HepG2 (cell line): ENCODE measurements around the gene LPCAT4. TPM values are rescaled to one million over a fixed set of nuclear protein-coding genes. Genes with fewer than 3 reads are reported as not detected.

Experiments
- ATAC-seq: fragments of 200-7000 bp; cut with Tn5 transposase; 3 replicates; pipeline ENCODE4 v1.9.1; 2020; ENCODE audit warnings: mild to moderate bottlenecking, moderate library complexity
- BruUV-seq: library from RNA; stranded (reverse); fragments of 400-500 nt; replicated peaks from 2 replicates; lab custom pipeline; 2021; lab: Mats Ljungman, UMichigan
- CTCF ChIA-PET: fragments of 300-600 bp; formaldehyde crosslinking; extraction: SDS; loops from one replicate; lab custom pipeline; 2021; ENCODE audit warnings: low total read pairs, inconsistent platforms, low intra/inter-chr PET ratio; lab: Yijun Ruan, JAX
- POLR2A ChIA-PET: fragments of 350-600 bp; sonication (Branson Sonifier 250); formaldehyde crosslinking; loops from one replicate; lab custom pipeline; 2020; ENCODE audit warnings: antibody characterized with exemption, inconsistent platforms; lab: Yijun Ruan, JAX
- DNase-seq: peaks from one replicate; pipeline ENCODE4 v3.0.0-alpha.2; 2015; ENCODE audit warnings: low spot score
- FAIRE-seq: peaks from 3 replicates; lab custom pipeline; 2011; peaks lifted over from hg19 to GRCh38; lab: Jason Lieb, UNC
- H2AFZ ChIP-seq: one replicate; pipeline ENCODE4 v1.6.1; 2011; ENCODE audit warnings: low read length, inconsistent platforms
- H3K27ac ChIP-seq: fragments of 300-600 bp; 3 replicates; pipeline ENCODE4 v1.8.0; 2011; ENCODE audit warnings: mixed run types, mild to moderate bottlenecking, mixed read lengths, low read length, inconsistent platforms; ENCODE audit not compliant: insufficient read depth; ENCODE audit errors: extremely low read length
- H3K27me3 ChIP-seq, 2 experiments: fragments of 200-600 bp in 1 of 2; 2 replicates in 1 of 2; 3 replicates in 1 of 2; pipeline versions ENCODE4 v1.6.0 to v1.8.0; 2011; ENCODE audit warnings: low read length in 2 of 2, mild to moderate bottlenecking in 2 of 2, moderate library complexity in 2 of 2, inconsistent platforms in 1 of 2; ENCODE audit not compliant: insufficient read depth in 2 of 2, control insufficient read depth in 1 of 2
- H3K36me3 ChIP-seq, 2 experiments: fragments of 200-600 bp in 1 of 2; replicated peaks in 1 of 2; 2 replicates in 1 of 2; 3 replicates in 1 of 2; pipeline versions ENCODE4 v1.5.1 to v1.8.0; 2011; ENCODE audit warnings: low read length in 2 of 2, inconsistent platforms in 1 of 2; ENCODE audit not compliant: insufficient read depth in 2 of 2, control insufficient read depth in 1 of 2
- H3K4me1 ChIP-seq: 2 replicates; pipeline ENCODE4 v1.5.1; 2012; ENCODE audit warnings: low read length, inconsistent platforms; ENCODE audit not compliant: insufficient read depth
- H3K4me2 ChIP-seq: 2 replicates; pipeline ENCODE4 v1.6.0; 2011; ENCODE audit warnings: low read depth, low read length, inconsistent platforms
- H3K4me3 ChIP-seq, 3 experiments: fragments of 200-600 bp in 1 of 3; sonication (generic), shearing (Covaris generic) in 1 of 3; replicated peaks in 1 of 3; 2 replicates each; pipeline ENCODE4 v1.5.1; 2011 to 2016; ENCODE audit warnings: low read length in 3 of 3, inconsistent platforms in 2 of 3, low read depth in 2 of 3, mild to moderate bottlenecking in 2 of 3, control low read depth in 1 of 3, mixed read lengths in 1 of 3; ENCODE audit not compliant: insufficient read depth in 1 of 3
- H3K79me2 ChIP-seq: one replicate; pipeline ENCODE4 v1.6.1; 2011; ENCODE audit warnings: low read length, inconsistent platforms; ENCODE audit not compliant: insufficient read depth
- H3K9ac ChIP-seq: 2 replicates; pipeline ENCODE4 v1.6.0; 2011; ENCODE audit warnings: mild to moderate bottlenecking, low read depth, low read length, inconsistent platforms; ENCODE audit not compliant: insufficient read depth
- H3K9me3 ChIP-seq: 2 replicates; pipeline ENCODE4 v1.5.1; 2012; ENCODE audit warnings: mild to moderate bottlenecking, low read length
- H4K20me1 ChIP-seq: 2 replicates; pipeline ENCODE4 v1.6.0; 2011; ENCODE audit warnings: inconsistent platforms, mild to moderate bottlenecking, low read length, moderate library complexity; ENCODE audit not compliant: insufficient read depth
- KDM5B ChIP-seq: sonication (generic); formaldehyde crosslinking; IDR thresholded peaks from 2 replicates; pipeline ENCODE4 v1.4.0; 2020; ENCODE audit warnings: missing genetic modification reagents, mild to moderate bottlenecking, borderline replicate concordance
- KLF12 ChIP-seq: sonication (generic); formaldehyde crosslinking; IDR thresholded peaks from 2 replicates; pipeline ENCODE4 v1.4.0; 2020; ENCODE audit warnings: missing genetic modification reagents, borderline replicate concordance
- KMT2B ChIP-seq: IDR thresholded peaks from 2 replicates; pipeline ENCODE4 v1.6.1; 2016; ENCODE audit warnings: missing genetic modification reagents, missing compliant biosample characterization
- TOPORS ChIP-seq: sonication (generic); formaldehyde crosslinking; IDR thresholded peaks from 2 replicates; pipeline ENCODE4 v1.8.0; 2023; ENCODE audit warnings: mild to moderate bottlenecking, missing genetic modification reagents
- ZNF317 ChIP-seq: sonication (generic); formaldehyde crosslinking; IDR thresholded peaks from 2 replicates; pipeline ENCODE4 v1.5.0; 2020; ENCODE audit warnings: mild to moderate bottlenecking, missing genetic modification reagents
- ZNF674 ChIP-seq: sonication (generic); formaldehyde crosslinking; IDR thresholded peaks from 2 replicates; pipeline ENCODE4 v1.5.0; 2020; ENCODE audit warnings: low read depth, mild to moderate bottlenecking, missing genetic modification reagents
- ZSCAN29 ChIP-seq: sonication (generic); formaldehyde crosslinking; conservative IDR thresholded peaks from 2 replicates; pipeline ENCODE4 v1.4.0; 2020; ENCODE audit warnings: mild to moderate bottlenecking, missing genetic modification reagents
- WGBS: methylation state at CpG from one replicate; pipeline ENCODE4 v1.1.6; 2017; ENCODE audit warnings: low lambda C conversion rate; 5-methylcytosine and 5-hydroxymethylcytosine counted together
- in situ Hi-C: cut with HindIII; loops from 2 replicates; pipeline ENCODE4 v1.10.0; 2017; ENCODE audit warnings: low pct_unique_long_range_greater_than_20kb; ENCODE audit not compliant: extremely low pct_ligation_motif_present
- intact Hi-C: fragments of 100-400 bp; cut with micrococcal nuclease; formaldehyde crosslinking; loops from one replicate; pipeline ENCODE4 v1.10.0; 2022; ENCODE audit not compliant: unreplicated experiment
- polyA plus RNA-seq, 8 experiments: library from polyadenylated mRNA; depleted of rRNA in 3 of 8; stranded (reverse) in 7 of 8; unstranded in 1 of 8; fragments of >200 nt; fragmentation: Illumina TruSeq in 4 of 8; extraction: Trizol in 4 of 8; gene quantifications; 2 replicates each; pipeline versions ENCODE4 v1.2.1 to v1.2.3, GENCODE V29; 2011 to 2016; ENCODE audit warnings: low read depth in 4 of 8, missing spikeins in 1 of 8, mixed read lengths in 1 of 8; ENCODE audit not compliant: insufficient read depth in 1 of 8
- total RNA-seq, 5 experiments: library from RNA; depleted of rRNA; stranded (reverse); fragments of >200 nt; fragmentation: Illumina TruSeq; extraction: Trizol; gene quantifications; 2 replicates each; pipeline ENCODE4 v1.2.3, GENCODE V29; 2016; ENCODE audit warnings: low read depth in 1 of 5
- TF ChIP-seq, protein P1 (sequence below): sonication (generic); formaldehyde crosslinking; IDR thresholded peaks from 2 replicates; pipeline ENCODE4 v1.4.0; 2020; ENCODE audit warnings: missing genetic modification reagents
- TF ChIP-seq, protein P2 (sequence below): sonication (generic); formaldehyde crosslinking; IDR thresholded peaks from 2 replicates; pipeline ENCODE4 v1.4.0; 2020; ENCODE audit warnings: missing genetic modification reagents, borderline replicate concordance
- TF ChIP-seq, protein P3 (sequence below): sonication (generic); formaldehyde crosslinking; IDR thresholded peaks from 2 replicates; pipeline ENCODE4 v1.5.0; 2020; ENCODE audit warnings: mild to moderate bottlenecking, low read depth, missing genetic modification reagents, borderline replicate concordance
- TF ChIP-seq, protein P4 (sequence below): sonication (generic); formaldehyde crosslinking; IDR thresholded peaks from 2 replicates; pipeline ENCODE4 v1.9.0; 2022; ENCODE audit warnings: low read depth, missing genetic modification reagents

The LPCAT4 gene
- total and polyA plus RNA-seq, 2 of the 13 experiments (the other 11 are each of a cell fraction or from before 2014, with no cell fraction given) = 8.1 to 57.1 TPM

DNA sequence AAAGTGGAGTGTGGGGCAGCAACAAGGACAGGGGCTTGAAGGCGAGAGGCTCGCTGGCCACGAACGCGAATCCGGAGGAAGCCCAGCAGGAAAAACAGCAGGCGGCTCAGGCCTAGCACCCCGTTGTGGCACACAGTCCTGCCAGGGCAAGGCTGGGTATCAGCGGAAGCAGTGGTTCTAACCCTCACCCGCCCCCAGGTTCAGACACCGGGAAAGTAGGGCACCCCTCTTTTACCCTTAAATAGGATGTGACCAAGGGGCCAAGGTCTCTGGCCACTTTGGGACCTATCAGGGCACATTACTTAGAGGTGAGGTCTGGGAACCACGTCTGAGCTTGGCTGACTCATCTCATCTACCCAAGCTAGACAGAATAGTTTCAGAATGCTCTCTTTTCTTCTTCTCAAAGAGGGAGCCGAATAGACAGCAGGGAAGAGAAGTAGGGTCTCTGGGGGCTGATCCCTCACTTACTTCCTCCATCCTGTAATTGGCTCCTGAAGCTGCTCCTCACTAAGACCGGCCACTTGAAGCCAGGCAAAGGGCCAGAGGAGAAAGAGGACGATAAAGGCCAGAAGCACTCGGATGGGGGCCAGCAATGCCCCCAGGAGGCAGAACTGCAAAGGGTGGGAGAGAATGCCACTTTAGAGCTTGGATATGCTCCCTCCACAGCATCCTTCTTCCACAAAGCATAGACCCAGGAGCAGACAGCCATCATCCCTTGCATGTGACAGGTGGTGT is 1.7 kb downstream of the LPCAT4 start:
- no peak overlapping the region for H3K27ac ChIP-seq
- H3K4me3 ChIP-seq = no peak overlapping the region
- H3K27me3 ChIP-seq = no peaks in the 10 kb centered on the region
- DNase-seq (no peak), ATAC-seq (no peak), FAIRE-seq (no peak)
- no peaks in the 10 kb centered on the region for H3K9me3 ChIP-seq
- in situ Hi-C loops (loop anchor here (10.0 to 25.0 kb wide), 2 partner anchors 70 to 303 kb away; partner anchors contain the start of gene GOLGA8A), intact Hi-C loops (loop anchor here (5.0 kb wide), 1 partner anchor 123 kb away; no protein-coding TSS in a partner anchor)
- WGBS = 96% methylated on average over 16 of the region's 16 CpGs
- no peaks in the 10 kb centered on the region for H4K20me1 ChIP-seq
- POLR2A ChIA-PET = interaction anchor here (1.2 to 3.1 kb wide), 4 partner anchors 22 to 223 kb away, joined by 3 to 28 read pairs (median 6); partner anchors contain the start of genes NOP10, NUTM1 and SLC12A6
- TF ChIP-seq TOPORS (CRISPR knock-in tag) (no peak), ZSCAN29 (CRISPR knock-in tag) (no peak), KMT2B (CRISPR knock-in tag) (no peak), ZNF317 (no peak), KDM5B (CRISPR knock-in tag) (no peak), ZNF674 (CRISPR knock-in tag) (no peak), KLF12 (no peak)
- TF ChIP-seq, protein P1, sequence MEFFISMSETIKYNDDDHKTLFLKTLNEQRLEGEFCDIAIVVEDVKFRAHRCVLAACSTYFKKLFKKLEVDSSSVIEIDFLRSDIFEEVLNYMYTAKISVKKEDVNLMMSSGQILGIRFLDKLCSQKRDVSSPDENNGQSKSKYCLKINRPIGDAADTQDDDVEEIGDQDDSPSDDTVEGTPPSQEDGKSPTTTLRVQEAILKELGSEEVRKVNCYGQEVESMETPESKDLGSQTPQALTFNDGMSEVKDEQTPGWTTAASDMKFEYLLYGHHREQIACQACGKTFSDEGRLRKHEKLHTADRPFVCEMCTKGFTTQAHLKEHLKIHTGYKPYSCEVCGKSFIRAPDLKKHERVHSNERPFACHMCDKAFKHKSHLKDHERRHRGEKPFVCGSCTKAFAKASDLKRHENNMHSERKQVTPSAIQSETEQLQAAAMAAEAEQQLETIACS = no peak
- TF ChIP-seq, protein P2, sequence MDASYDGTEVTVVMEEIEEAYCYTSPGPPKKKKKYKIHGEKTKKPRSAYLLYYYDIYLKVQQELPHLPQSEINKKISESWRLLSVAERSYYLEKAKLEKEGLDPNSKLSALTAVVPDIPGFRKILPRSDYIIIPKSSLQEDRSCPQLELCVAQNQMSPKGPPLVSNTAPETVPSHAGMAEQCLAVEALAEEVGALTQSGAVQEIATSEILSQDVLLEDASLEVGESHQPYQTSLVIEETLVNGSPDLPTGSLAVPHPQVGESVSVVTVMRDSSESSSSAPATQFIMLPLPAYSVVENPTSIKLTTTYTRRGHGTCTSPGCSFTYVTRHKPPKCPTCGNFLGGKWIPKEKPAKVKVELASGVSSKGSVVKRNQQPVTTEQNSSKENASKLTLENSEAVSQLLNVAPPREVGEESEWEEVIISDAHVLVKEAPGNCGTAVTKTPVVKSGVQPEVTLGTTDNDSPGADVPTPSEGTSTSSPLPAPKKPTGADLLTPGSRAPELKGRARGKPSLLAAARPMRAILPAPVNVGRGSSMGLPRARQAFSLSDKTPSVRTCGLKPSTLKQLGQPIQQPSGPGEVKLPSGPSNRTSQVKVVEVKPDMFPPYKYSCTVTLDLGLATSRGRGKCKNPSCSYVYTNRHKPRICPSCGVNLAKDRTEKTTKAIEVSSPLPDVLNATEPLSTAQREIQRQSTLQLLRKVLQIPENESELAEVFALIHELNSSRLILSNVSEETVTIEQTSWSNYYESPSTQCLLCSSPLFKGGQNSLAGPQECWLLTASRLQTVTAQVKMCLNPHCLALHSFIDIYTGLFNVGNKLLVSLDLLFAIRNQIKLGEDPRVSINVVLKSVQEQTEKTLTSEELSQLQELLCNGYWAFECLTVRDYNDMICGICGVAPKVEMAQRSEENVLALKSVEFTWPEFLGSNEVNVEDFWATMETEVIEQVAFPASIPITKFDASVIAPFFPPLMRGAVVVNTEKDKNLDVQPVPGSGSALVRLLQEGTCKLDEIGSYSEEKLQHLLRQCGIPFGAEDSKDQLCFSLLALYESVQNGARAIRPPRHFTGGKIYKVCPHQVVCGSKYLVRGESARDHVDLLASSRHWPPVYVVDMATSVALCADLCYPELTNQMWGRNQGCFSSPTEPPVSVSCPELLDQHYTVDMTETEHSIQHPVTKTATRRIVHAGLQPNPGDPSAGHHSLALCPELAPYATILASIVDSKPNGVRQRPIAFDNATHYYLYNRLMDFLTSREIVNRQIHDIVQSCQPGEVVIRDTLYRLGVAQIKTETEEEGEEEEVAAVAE = no peak
- TF ChIP-seq, protein P3, sequence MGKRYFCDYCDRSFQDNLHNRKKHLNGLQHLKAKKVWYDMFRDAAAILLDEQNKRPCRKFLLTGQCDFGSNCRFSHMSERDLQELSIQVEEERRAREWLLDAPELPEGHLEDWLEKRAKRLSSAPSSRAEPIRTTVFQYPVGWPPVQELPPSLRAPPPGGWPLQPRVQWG = no peak
- TF ChIP-seq, protein P4, sequence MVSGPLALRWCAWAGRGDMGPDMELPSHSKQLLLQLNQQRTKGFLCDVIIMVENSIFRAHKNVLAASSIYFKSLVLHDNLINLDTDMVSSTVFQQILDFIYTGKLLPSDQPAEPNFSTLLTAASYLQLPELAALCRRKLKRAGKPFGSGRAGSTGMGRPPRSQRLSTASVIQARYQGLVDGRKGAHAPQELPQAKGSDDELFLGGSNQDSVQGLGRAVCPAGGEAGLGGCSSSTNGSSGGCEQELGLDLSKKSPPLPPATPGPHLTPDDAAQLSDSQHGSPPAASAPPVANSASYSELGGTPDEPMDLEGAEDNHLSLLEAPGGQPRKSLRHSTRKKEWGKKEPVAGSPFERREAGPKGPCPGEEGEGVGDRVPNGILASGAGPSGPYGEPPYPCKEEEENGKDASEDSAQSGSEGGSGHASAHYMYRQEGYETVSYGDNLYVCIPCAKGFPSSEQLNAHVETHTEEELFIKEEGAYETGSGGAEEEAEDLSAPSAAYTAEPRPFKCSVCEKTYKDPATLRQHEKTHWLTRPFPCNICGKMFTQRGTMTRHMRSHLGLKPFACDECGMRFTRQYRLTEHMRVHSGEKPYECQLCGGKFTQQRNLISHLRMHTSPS (CRISPR knock-in tag) = no peak
- peaks cover 21% of the 10 kb centered on the region for H3K4me1 ChIP-seq
- H3K36me3 ChIP-seq = peaks cover 1 to 3% of the 10 kb centered on the region in 2 experiments; a peak in 2 of 5 replicates
- peak overlapping the region; percentile 97; the same call in 1 of the 2 replicates for H3K4me2 ChIP-seq
- H2AFZ ChIP-seq = no peak overlapping the region
- H3K79me2 ChIP-seq = peaks cover 2% of the 10 kb centered on the region
- no TSS peak for BruUV-seq
- H3K9ac ChIP-seq = no peak overlapping the region
- CTCF ChIA-PET = no interaction called here
